Spleen (tissue), 7 donors: ENCODE measurements around the gene G2E3.

ENCODE experiments used
- CTCF ChIP-seq, 11 experiments: fragments of 200-600 bp in 7 of 11; fragments of 450-650 bp in 4 of 11; sonication (generic) in 4 of 11; IDR thresholded peaks in 8 of 11; conservative IDR thresholded peaks in 3 of 11; 1 replicate in 7 of 11; 2 replicates in 4 of 11; pipeline versions ENCODE4 v1.4.0 to v1.8.0; 2016 to 2021; ENCODE audit warnings: antibody characterized with exemption in 11 of 11, inconsistent platforms in 4 of 11, mild to moderate bottlenecking in 1 of 11
- POLR2A ChIP-seq, 3 donors: fragments of 450-650 bp; IDR thresholded peaks; one replicate each; pipeline ENCODE4 v1.5.1; 2017; ENCODE audit warnings: antibody characterized with exemption in 3 of 3, mild to moderate bottlenecking in 1 of 3
- POLR2AphosphoS5 ChIP-seq, 3 donors: sonication (generic); formaldehyde crosslinking; IDR thresholded peaks; one replicate each; pipeline ENCODE4 v1.5.1; 2017; ENCODE audit warnings: antibody characterized with exemption in 3 of 3
- donor health status: DM: no; HTN: no; CAD: no; lungs with moderate emphysema.
- donor health status: DM: no; HTN: no; CAD: no.
- donor health status: DM: no; HTN: no; CAD: no.

- no peak for TF ChIP-seq CTCF (IDR thresholded peaks at IDR 0.05 in 8 of 11, conservative IDR thresholded peaks at IDR 0.05 in 3 of 11)
- TF ChIP-seq POLR2A (IDR thresholded peaks at IDR 0.05), result no peak
- TF ChIP-seq POLR2AphosphoS5 (IDR thresholded peaks at IDR 0.05), result no peak
Measured at GRCh38 chr14:30533126-30533525, 25.8 kb upstream of the G2E3 start.
